ENCODE data around the gene VSIG2. TPM values are rescaled to one million over a fixed set of nuclear protein-coding genes. Genes with fewer than 3 reads are reported as not detected.

Gene VSIG2
- total RNA-seq, 4 donors from 2014 or later, result 0.60 to 3.3 (median 1.7) TPM

DNA sequence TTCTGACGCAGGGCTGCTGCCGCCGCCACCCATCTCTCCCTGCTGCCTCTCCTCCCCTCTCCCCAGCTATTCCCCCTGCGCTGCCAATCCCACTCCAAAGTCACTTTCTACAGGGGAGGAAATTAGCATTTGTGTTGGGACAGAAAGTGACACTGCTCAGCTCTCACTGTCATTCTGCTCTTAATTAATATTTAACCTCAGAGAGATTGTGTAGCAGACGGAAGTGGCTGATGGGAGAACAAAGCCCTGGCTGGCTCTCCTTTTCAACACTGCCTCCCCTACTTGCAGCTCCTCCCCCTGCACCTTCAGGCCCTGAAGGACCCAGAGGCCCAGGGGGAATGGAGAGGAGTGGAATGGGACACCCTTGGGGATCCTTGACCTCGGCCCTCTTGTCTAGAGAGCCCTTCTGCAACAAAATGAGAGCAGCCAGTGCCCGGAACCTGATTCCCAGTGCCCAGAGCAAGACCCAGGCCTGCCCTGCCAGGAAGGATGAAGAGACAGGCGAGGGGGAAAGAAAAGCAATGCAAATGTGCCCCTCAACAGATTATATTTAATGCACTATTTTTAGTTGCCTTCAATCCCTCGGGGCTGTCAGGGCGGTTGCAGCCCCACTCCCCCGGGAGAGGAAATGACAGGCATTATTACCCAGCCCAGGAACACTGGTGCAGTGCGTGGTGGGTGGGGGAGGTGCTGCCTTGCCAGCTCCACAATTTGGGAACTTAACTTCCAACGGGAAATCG is 26.9 kb downstream of the VSIG2 start:
- H3K9me3 ChIP-seq, result no peaks in the 10 kb centered on the region
- no peak for DNase-seq (ENCODE audit: low spot score in 2 of 2)
- H3K4me1 ChIP-seq, result peaks cover 9% of the 10 kb centered on the region
- WGBS, result 28% methylated on average over 14 of the region's 14 CpGs
- H3K4me3 ChIP-seq, result no peak overlapping the region
- peaks cover 63% of the 10 kb centered on the region for H3K27me3 ChIP-seq
- H3K36me3 ChIP-seq, result no peaks in the 10 kb centered on the region
- TF ChIP-seq, protein P1, sequence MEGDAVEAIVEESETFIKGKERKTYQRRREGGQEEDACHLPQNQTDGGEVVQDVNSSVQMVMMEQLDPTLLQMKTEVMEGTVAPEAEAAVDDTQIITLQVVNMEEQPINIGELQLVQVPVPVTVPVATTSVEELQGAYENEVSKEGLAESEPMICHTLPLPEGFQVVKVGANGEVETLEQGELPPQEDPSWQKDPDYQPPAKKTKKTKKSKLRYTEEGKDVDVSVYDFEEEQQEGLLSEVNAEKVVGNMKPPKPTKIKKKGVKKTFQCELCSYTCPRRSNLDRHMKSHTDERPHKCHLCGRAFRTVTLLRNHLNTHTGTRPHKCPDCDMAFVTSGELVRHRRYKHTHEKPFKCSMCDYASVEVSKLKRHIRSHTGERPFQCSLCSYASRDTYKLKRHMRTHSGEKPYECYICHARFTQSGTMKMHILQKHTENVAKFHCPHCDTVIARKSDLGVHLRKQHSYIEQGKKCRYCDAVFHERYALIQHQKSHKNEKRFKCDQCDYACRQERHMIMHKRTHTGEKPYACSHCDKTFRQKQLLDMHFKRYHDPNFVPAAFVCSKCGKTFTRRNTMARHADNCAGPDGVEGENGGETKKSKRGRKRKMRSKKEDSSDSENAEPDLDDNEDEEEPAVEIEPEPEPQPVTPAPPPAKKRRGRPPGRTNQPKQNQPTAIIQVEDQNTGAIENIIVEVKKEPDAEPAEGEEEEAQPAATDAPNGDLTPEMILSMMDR (IDR thresholded peaks at IDR 0.05), result no peak
- TF ChIP-seq EP300 (IDR thresholded peaks at IDR 0.05) (no peak), POLR2AphosphoS5 (IDR thresholded peaks at IDR 0.05) (no peak), POLR2A (IDR thresholded peaks at IDR 0.05) (no peak)
- no peak overlapping the region for H3K27ac ChIP-seq

DNA sequence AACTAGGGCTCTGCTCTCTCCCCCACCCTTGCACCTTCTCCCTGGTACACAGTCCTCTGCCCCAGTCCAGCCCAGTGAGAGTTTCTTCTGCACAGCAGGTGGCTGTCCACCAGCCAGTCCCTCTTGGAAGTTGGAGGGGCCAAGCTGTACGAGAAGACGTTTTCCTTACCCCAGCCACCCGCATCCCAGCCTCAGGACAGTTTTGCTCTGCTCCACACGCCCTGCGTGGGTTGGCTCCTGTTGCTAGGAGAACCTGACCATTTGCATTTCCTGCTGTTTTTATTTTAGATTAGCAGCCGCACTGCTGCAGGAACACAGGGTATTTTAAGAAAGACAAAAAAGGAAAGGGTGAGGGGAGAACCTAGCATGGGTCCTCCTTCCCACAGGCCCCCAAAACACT is 29.9 kb downstream of the VSIG2 start:
- Histone ChIP-seq H3K4me3 (no peak overlapping the region), H3K36me3 (no peaks in the 10 kb centered on the region), H3K27ac (no peak overlapping the region), H3K27me3 (peaks cover 85% of the 10 kb centered on the region), H3K4me1 (peaks cover 26% of the 10 kb centered on the region), H3K9me3 (no peaks in the 10 kb centered on the region)
- 38% methylated on average over 6 of the region's 6 CpGs for WGBS
- no peak for TF ChIP-seq EP300 (IDR thresholded peaks at IDR 0.05)
- no peak for TF ChIP-seq POLR2AphosphoS5 (IDR thresholded peaks at IDR 0.05)
- no peak for TF ChIP-seq POLR2A (IDR thresholded peaks at IDR 0.05)
- TF ChIP-seq, protein P1 (IDR thresholded peaks at IDR 0.05), result no peak
- DNase-seq (ENCODE audit: low spot score in 2 of 2), result no peak

DNA sequence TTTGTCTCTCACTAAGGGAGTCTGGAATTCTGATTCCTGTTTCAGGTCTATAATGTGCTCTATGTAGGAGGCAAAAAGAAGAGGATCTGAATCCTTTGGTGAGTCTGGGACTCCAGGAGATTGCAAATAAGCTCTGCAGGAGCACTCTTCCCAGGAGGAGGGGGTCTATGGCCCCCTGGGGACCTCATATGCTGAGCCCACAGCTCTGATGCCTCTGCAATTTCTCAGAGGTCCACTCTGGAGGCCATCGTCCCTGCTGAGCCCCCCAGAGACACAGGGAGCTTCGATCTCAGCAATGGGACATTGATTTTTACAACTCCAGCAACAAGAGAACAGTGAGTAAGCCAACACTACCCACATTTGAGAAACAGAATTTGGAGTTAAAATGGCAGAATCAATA is 32.5 kb downstream of the VSIG2 start:
- Histone ChIP-seq H3K4me1 (peaks cover 19% of the 10 kb centered on the region), H3K4me3 (no peak overlapping the region), H3K36me3 (no peaks in the 10 kb centered on the region), H3K27me3 (peaks cover 76% of the 10 kb centered on the region), H3K9me3 (no peaks in the 10 kb centered on the region), H3K27ac (no peak overlapping the region)
- WGBS, result 36% methylated on average over 2 of the region's 2 CpGs
- no peak for DNase-seq (ENCODE audit: low spot score in 2 of 2)
- TF ChIP-seq, protein P1 (IDR thresholded peaks at IDR 0.05), result no peak
- no peak for TF ChIP-seq POLR2A (IDR thresholded peaks at IDR 0.05)
- TF ChIP-seq POLR2AphosphoS5 (IDR thresholded peaks at IDR 0.05), result no peak
- TF ChIP-seq EP300 (IDR thresholded peaks at IDR 0.05), result no peak

DNA sequence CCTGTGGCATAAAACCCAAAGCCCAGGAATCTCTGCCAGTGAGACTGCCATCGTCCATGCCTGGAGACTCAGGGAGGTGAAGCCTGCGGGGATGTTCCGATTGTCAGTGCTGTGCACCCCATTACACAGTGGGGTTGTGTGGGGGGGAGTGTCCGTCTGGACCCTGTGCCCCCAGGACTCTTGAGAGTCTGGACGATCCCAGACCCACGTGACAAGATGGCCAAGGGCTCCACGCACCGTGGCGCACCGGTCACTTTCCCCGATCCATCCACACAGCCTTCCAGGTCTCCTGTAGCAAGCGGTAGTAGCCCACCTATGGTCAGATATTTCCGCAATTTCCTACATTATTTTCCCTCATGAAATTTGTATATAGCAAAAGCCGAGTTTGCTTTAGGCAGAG is 33.3 kb downstream of the VSIG2 start:
- Histone ChIP-seq H3K4me1 (peaks cover 19% of the 10 kb centered on the region), H3K9me3 (no peaks in the 10 kb centered on the region), H3K4me3 (no peak overlapping the region), H3K36me3 (no peaks in the 10 kb centered on the region), H3K27ac (no peak overlapping the region), H3K27me3 (peaks cover 72% of the 10 kb centered on the region)
- DNase-seq (ENCODE audit: low spot score in 2 of 2), result no peak
- WGBS, result 38% methylated on average over 12 of the region's 14 CpGs
- TF ChIP-seq, protein P1 (IDR thresholded peaks at IDR 0.05), result no peak
- no peak for TF ChIP-seq EP300 (IDR thresholded peaks at IDR 0.05)
- TF ChIP-seq POLR2AphosphoS5 (IDR thresholded peaks at IDR 0.05), result no peak
- no peak for TF ChIP-seq POLR2A (IDR thresholded peaks at IDR 0.05)

DNA sequence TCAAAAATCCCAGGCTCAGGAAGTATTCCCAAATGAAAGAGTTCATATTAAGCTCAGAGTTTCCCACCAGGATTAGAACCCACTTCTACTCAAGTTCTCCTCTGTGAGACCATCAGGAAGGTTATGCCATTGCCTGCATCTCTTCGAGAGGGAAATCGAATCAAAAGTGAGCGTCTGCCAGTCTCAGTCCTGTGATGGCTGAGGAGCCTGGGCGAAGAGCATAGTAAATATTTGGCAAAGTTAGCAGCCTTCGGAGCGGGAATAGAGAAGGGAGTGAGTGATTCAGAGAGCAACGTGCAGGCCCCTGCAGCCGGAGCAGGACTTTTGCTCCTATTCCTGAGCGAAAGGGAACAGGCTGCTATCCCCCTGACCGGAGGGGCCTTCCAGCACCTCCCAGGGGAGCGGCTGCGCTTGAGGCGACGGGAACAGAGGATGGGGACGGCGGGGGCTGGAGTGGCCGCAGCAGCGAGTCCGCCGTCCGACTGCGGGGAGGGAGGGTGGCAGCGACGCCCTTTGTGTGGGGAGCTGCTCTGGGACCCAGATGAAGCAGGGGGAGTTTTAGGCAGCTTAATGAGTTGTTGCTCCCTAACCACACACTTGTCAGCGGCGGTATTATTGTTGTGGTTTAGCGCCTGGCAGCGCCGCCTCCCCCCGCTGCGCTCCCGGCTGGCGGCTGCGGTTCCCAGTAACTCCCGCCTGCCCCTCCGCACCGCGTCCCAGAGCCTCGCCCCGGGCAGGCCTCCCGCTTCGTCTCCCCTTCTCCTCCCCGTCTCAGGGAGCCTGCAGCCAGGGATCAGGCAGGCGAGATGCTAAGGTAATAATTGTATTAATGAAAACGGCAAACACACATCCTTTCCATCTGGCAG is 34.0 kb downstream of the VSIG2 start:
- peak overlapping the region; percentile 47 for H3K4me3 ChIP-seq
- WGBS, result under 1% methylated on average over 26 of the region's 45 CpGs
- peaks cover 19% of the 10 kb centered on the region for H3K4me1 ChIP-seq
- no peak overlapping the region for H3K27ac ChIP-seq
- H3K36me3 ChIP-seq, result no peaks in the 10 kb centered on the region
- H3K27me3 ChIP-seq, result peaks cover 65% of the 10 kb centered on the region
- no peak for TF ChIP-seq POLR2A (IDR thresholded peaks at IDR 0.05)
- no peak for TF ChIP-seq POLR2AphosphoS5 (IDR thresholded peaks at IDR 0.05)
- DNase-seq (ENCODE audit: low spot score in 2 of 2), result no peak
- H3K9me3 ChIP-seq, result no peaks in the 10 kb centered on the region

All from suprapubic skin (tissue), 4 donors.